Neural cell (in vitro differentiated cells): ENCODE measurements around the gene TDRD10. TPM values are rescaled to one million over a fixed set of nuclear protein-coding genes. Genes with fewer than 3 reads are reported as not detected.

Experiments used
- H2AFZ ChIP-seq: fragments of 200-600, 300-800 bp; sonication (generic), shearing (Covaris generic); 2 replicates; pipeline ENCODE4 v1.6.0; 2014; ENCODE audit warnings: low read depth, mild to moderate bottlenecking, antibody characterized with exemption, low read length, moderate library complexity
- H3F3A ChIP-seq: fragments of 200-600 bp; shearing (Covaris generic); 2 replicates; pipeline ENCODE4 v1.6.1; 2016; ENCODE audit warnings: mild to moderate bottlenecking, moderate library complexity, mixed read lengths, antibody characterized with exemption, low read length; ENCODE audit not compliant: insufficient read depth, poor library complexity, severe bottlenecking
- H3K27ac ChIP-seq: fragments of 200-600, 300-800 bp; sonication (generic), shearing (Covaris generic); 2 replicates; pipeline ENCODE4 v1.5.1; 2014; ENCODE audit warnings: mild to moderate bottlenecking, low read length, moderate library complexity
- H3K27me3 ChIP-seq: fragments of 300-800, 200-600 bp; sonication (generic), shearing (Covaris generic); 2 replicates; pipeline ENCODE4 v1.6.0; 2014; ENCODE audit warnings: mild to moderate bottlenecking, low read depth, low read length, moderate library complexity; ENCODE audit not compliant: insufficient read depth
- H3K36me3 ChIP-seq: fragments of 300-800, 200-600 bp; sonication (generic), shearing (Covaris generic); 2 replicates; pipeline ENCODE4 v1.5.1; 2014; ENCODE audit warnings: mild to moderate bottlenecking, antibody characterized with exemption, low read length, moderate library complexity; ENCODE audit not compliant: insufficient read depth
- H3K4me2 ChIP-seq: fragments of 300-800, 200-600 bp; sonication (generic), shearing (Covaris generic); 2 replicates; pipeline ENCODE4 v1.6.0; 2014; ENCODE audit warnings: mild to moderate bottlenecking, low read length
- H3K4me3 ChIP-seq: fragments of 300-800, 200-600 bp; sonication (generic), shearing (Covaris generic); 2 replicates; pipeline ENCODE4 v1.5.1; 2014; ENCODE audit warnings: mild to moderate bottlenecking, low read length, moderate library complexity
- H3K79me2 ChIP-seq: fragments of 200-600 bp; shearing (Covaris generic); replicated peaks from 2 replicates; pipeline ENCODE4 v1.6.0; 2014; ENCODE audit warnings: mild to moderate bottlenecking, low read length, moderate library complexity; ENCODE audit not compliant: insufficient read depth
- H3K9ac ChIP-seq: fragments of 300-800, 200-600 bp; sonication (generic), shearing (Covaris generic); 2 replicates; pipeline ENCODE4 v1.6.1; 2016; ENCODE audit warnings: mild to moderate bottlenecking, low read length, mixed read lengths
- H3K9me2 ChIP-seq: fragments of 200-600 bp; shearing (Covaris generic); 2 replicates; pipeline ENCODE4 v1.6.1; 2016; ENCODE audit warnings: mild to moderate bottlenecking, low read length, mixed read lengths; ENCODE audit not compliant: insufficient read depth
- H3K9me3 ChIP-seq: fragments of 200-600, 300-800 bp; sonication (generic), shearing (Covaris generic); 2 replicates; pipeline ENCODE4 v1.6.1; 2016; ENCODE audit warnings: mild to moderate bottlenecking, mixed run types, low read length, moderate library complexity, mixed read lengths
- H4K20me1 ChIP-seq: fragments of 200-600 bp; shearing (Covaris generic); 2 replicates; pipeline ENCODE4 v1.6.1; 2016; ENCODE audit warnings: mild to moderate bottlenecking, mixed run types; ENCODE audit not compliant: insufficient read depth
- CTCF ChIP-seq: fragments of 450-650 bp; IDR thresholded peaks from 2 replicates; pipeline ENCODE4 v1.5.1; 2014; ENCODE audit warnings: antibody characterized with exemption, mild to moderate bottlenecking, moderate library complexity; ENCODE audit not compliant: poor library complexity, severe bottlenecking
- EP300 ChIP-seq: fragments of 450-650 bp; conservative IDR thresholded peaks from 2 replicates; pipeline ENCODE4 v1.6.1; 2014; ENCODE audit warnings: antibody characterized with exemption, mild to moderate bottlenecking, moderate library complexity; ENCODE audit not compliant: poor library complexity, severe bottlenecking
- EZH2 ChIP-seq: fragments of 200-600, 300-800 bp; shearing (Covaris generic), sonication (generic); IDR thresholded peaks from 2 replicates; pipeline ENCODE4 v1.6.1; 2014; ENCODE audit warnings: antibody characterized with exemption, low read length, borderline replicate concordance, mild to moderate bottlenecking; ENCODE audit not compliant: insufficient read depth, poor library complexity, severe bottlenecking
- MXI1 ChIP-seq: fragments of 450-650 bp; conservative IDR thresholded peaks from 2 replicates; pipeline ENCODE4 v1.6.1; 2014; ENCODE audit warnings: antibody characterized with exemption, mild to moderate bottlenecking; ENCODE audit not compliant: poor library complexity, severe bottlenecking
- POLR2AphosphoS5 ChIP-seq: IDR thresholded peaks from 2 replicates; pipeline ENCODE4 v1.6.1; 2012
- RAD21 ChIP-seq: fragments of 450-650 bp; conservative IDR thresholded peaks from 2 replicates; pipeline ENCODE4 v1.6.1; 2014; ENCODE audit warnings: antibody characterized with exemption, mild to moderate bottlenecking, moderate library complexity
- REST ChIP-seq: IDR thresholded peaks from 2 replicates; pipeline ENCODE4 v1.6.1; 2012; ENCODE audit warnings: borderline replicate concordance
- SMC3 ChIP-seq: fragments of 450-650 bp; conservative IDR thresholded peaks from 2 replicates; pipeline ENCODE4 v1.6.1; 2014; ENCODE audit warnings: antibody characterized with exemption, mild to moderate bottlenecking, moderate library complexity; ENCODE audit not compliant: poor library complexity
- TAF1 ChIP-seq: IDR thresholded peaks from 2 replicates; pipeline ENCODE4 v1.6.1; 2012; ENCODE audit warnings: low read depth
- polyA plus RNA-seq: library from polyadenylated mRNA; depleted of rRNA; stranded (reverse); fragments of >200 nt; gene quantifications from 2 replicates; pipeline ENCODE4 v1.2.3, GENCODE V29; 2014

TDRD10 gene
- polyA plus RNA-seq, 1 donor from 2014 or later: not detected

- Histone ChIP-seq H3K9me2 (no peaks in the 10 kb centered on the region), H3K79me2 (no peaks in the 10 kb centered on the region), H3K36me3 (peaks cover 7% of the 10 kb centered on the region), H3K4me3 (no peak overlapping the region), H3K9ac (no peak overlapping the region), H3K4me2 (no peak overlapping the region), H3K27me3 (no peaks in the 10 kb centered on the region), H3K27ac (no peak overlapping the region), H2AFZ (no peak overlapping the region), H3F3A (no peaks in the 10 kb centered on the region), H3K9me3 (no peaks in the 10 kb centered on the region), H4K20me1 (no peaks in the 10 kb centered on the region)
- no peak for TF ChIP-seq POLR2AphosphoS5
- no peak for TF ChIP-seq MXI1
- TF ChIP-seq CTCF: no peak
- TF ChIP-seq REST: no peak
- no peak for TF ChIP-seq SMC3
- no peak for TF ChIP-seq EP300
- TF ChIP-seq RAD21: no peak
- TF ChIP-seq EZH2: no peak
- TF ChIP-seq TAF1: no peak
These were observed 77.4 kb downstream of the TDRD10 start for GRCh38 chr1:154579374-154579773.

- H2AFZ ChIP-seq: no peak overlapping the region
- no peak overlapping the region for H3K27ac ChIP-seq
- H3K27me3 ChIP-seq: no peaks in the 10 kb centered on the region
- no peaks in the 10 kb centered on the region for H3K9me2 ChIP-seq
- no peaks in the 10 kb centered on the region for H4K20me1 ChIP-seq
- no peak for TF ChIP-seq MXI1
- TF ChIP-seq SMC3: no peak
- TF ChIP-seq REST: no peak
- no peak for TF ChIP-seq TAF1
- TF ChIP-seq EP300: no peak
- TF ChIP-seq POLR2AphosphoS5: no peak
- no peak for TF ChIP-seq CTCF
- no peak for TF ChIP-seq RAD21
- no peak for TF ChIP-seq EZH2
- no peaks in the 10 kb centered on the region for H3K9me3 ChIP-seq
- no peaks in the 10 kb centered on the region for H3F3A ChIP-seq
- H3K79me2 ChIP-seq: no peaks in the 10 kb centered on the region
- H3K9ac ChIP-seq: no peak overlapping the region
- H3K4me2 ChIP-seq: no peak overlapping the region
- H3K4me3 ChIP-seq: no peak overlapping the region
- H3K36me3 ChIP-seq: peaks cover 13% of the 10 kb centered on the region
These were observed 79.7 kb downstream of the TDRD10 start for GRCh38 chr1:154581766-154582165.
